Astrocyte (in vitro differentiated cells and primary cell): ENCODE data around the gene SCNN1A. TPM values are rescaled to one million over a fixed set of nuclear protein-coding genes. Genes with fewer than 3 reads are reported as not detected.

Experiments used
- DNase-seq: peaks from one replicate; pipeline ENCODE4 v3.0.0-alpha.2; 2010; ENCODE audit warnings: low read depth
- FAIRE-seq: peaks from 2 replicates; lab custom pipeline; 2011; peaks lifted over from hg19 to GRCh38; lab: Jason Lieb, UNC
- H2AFZ ChIP-seq: 2 replicates; pipeline ENCODE4 v1.6.0; 2012; ENCODE audit warnings: low read depth, low read length, inconsistent platforms
- H3K27ac ChIP-seq: 2 replicates; pipeline ENCODE4 v1.5.1; 2011; ENCODE audit warnings: low read depth, low read length, inconsistent platforms
- H3K27me3 ChIP-seq: 2 replicates; pipeline ENCODE4 v1.6.0; 2011; ENCODE audit warnings: low read length, inconsistent platforms; ENCODE audit not compliant: insufficient read depth
- H3K36me3 ChIP-seq: 2 replicates; pipeline ENCODE4 v1.5.1; 2011; ENCODE audit warnings: low read length, inconsistent platforms; ENCODE audit not compliant: insufficient read depth
- H3K4me1 ChIP-seq: 2 replicates; pipeline ENCODE4 v1.5.1; 2011; ENCODE audit warnings: low read length, inconsistent platforms; ENCODE audit not compliant: insufficient read depth
- H3K4me2 ChIP-seq: 2 replicates; pipeline ENCODE4 v1.6.0; 2012; ENCODE audit warnings: low read length, inconsistent platforms
- H3K4me3 ChIP-seq: 2 replicates; pipeline ENCODE4 v1.5.1; 2011; ENCODE audit warnings: low read depth, mild to moderate bottlenecking, low read length, inconsistent platforms; ENCODE audit not compliant: insufficient read depth
- H3K79me2 ChIP-seq: 2 replicates; pipeline ENCODE4 v1.6.0; 2012; ENCODE audit warnings: mild to moderate bottlenecking, low read length, inconsistent platforms; ENCODE audit not compliant: insufficient read depth
- H3K9ac ChIP-seq: 2 replicates; pipeline ENCODE4 v1.6.0; 2012; ENCODE audit warnings: mild to moderate bottlenecking, low read length, inconsistent platforms
- H3K9me3 ChIP-seq: 2 replicates; pipeline ENCODE4 v1.5.1; 2012; ENCODE audit warnings: low read depth, mild to moderate bottlenecking, low read length, inconsistent platforms; ENCODE audit not compliant: insufficient read depth
- H4K20me1 ChIP-seq: 2 replicates; pipeline ENCODE4 v1.6.0; 2012; ENCODE audit warnings: low read length, inconsistent platforms; ENCODE audit not compliant: insufficient read depth
- H3K27ac Mint-ChIP-seq: one replicate; pipeline ENCODE4 v1.8.0; 2021; ENCODE audit warnings: mild to moderate bottlenecking, mixed read lengths; ENCODE audit not compliant: unreplicated experiment
- H3K27me3 Mint-ChIP-seq: one replicate; pipeline ENCODE4 v1.8.0; 2021; ENCODE audit warnings: low read depth, mixed read lengths; ENCODE audit not compliant: unreplicated experiment
- H3K36me3 Mint-ChIP-seq: one replicate; pipeline ENCODE4 v1.8.0; 2021; ENCODE audit warnings: low read depth, mixed read lengths; ENCODE audit not compliant: unreplicated experiment
- H3K4me1 Mint-ChIP-seq: one replicate; pipeline ENCODE4 v1.8.0; 2021; ENCODE audit warnings: low read depth, mixed read lengths; ENCODE audit not compliant: unreplicated experiment
- H3K4me3 Mint-ChIP-seq: one replicate; pipeline ENCODE4 v1.8.0; 2021; ENCODE audit warnings: mild to moderate bottlenecking, moderate library complexity, mixed read lengths; ENCODE audit not compliant: unreplicated experiment
- H3K9me3 Mint-ChIP-seq: one replicate; pipeline ENCODE4 v1.8.0; 2021; ENCODE audit warnings: mild to moderate bottlenecking, mixed read lengths; ENCODE audit not compliant: unreplicated experiment
- CTCF ChIP-seq: IDR thresholded peaks from 2 replicates; pipeline ENCODE4 v1.5.1; 2011; ENCODE audit warnings: low read depth, mild to moderate bottlenecking, inconsistent platforms, low read length, moderate library complexity; ENCODE audit not compliant: insufficient read depth
- EZH2 ChIP-seq: IDR thresholded peaks from 2 replicates; pipeline ENCODE4 v1.6.1; 2012; ENCODE audit warnings: mild to moderate bottlenecking, low read length, inconsistent platforms; ENCODE audit not compliant: insufficient read depth
- total RNA-seq: library from RNA; stranded (reverse); gene quantifications from 2 replicates; pipeline ENCODE4 v1.2.1, GENCODE V29; 2021

Gene SCNN1A
- total RNA-seq, 1 donor from 2014 or later, result 1.3 TPM

- H3K4me1 Mint-ChIP-seq, result peaks cover 2% of the 10 kb centered on the region
- Histone ChIP-seq H3K4me2 (no peak overlapping the region), H3K27me3 (no peaks in the 10 kb centered on the region), H2AFZ (no peak overlapping the region), H3K27ac (no peak overlapping the region), H3K79me2 (no peaks in the 10 kb centered on the region), H4K20me1 (no peaks in the 10 kb centered on the region), H3K4me3 (no peak overlapping the region), H3K9ac (no peak overlapping the region), H3K4me1 (no peaks in the 10 kb centered on the region), H3K9me3 (no peaks in the 10 kb centered on the region), H3K36me3 (no peaks in the 10 kb centered on the region)
- DNase-seq, result peak; percentile 75
- no peaks in the 10 kb centered on the region for H3K36me3 Mint-ChIP-seq
- TF ChIP-seq CTCF (peak; percentile 77), EZH2 (no peak)
- H3K4me3 Mint-ChIP-seq, result no peak overlapping the region
- H3K9me3 Mint-ChIP-seq, result no peaks in the 10 kb centered on the region
- H3K27ac Mint-ChIP-seq, result no peak overlapping the region
- FAIRE-seq, result no peak
- peaks cover 3% of the 10 kb centered on the region for H3K27me3 Mint-ChIP-seq
Measured at GRCh38 chr12:6423267-6424007, 48.1 kb upstream of the SCNN1A start.

- no peak for DNase-seq
- Histone ChIP-seq H3K79me2 (no peaks in the 10 kb centered on the region), H2AFZ (no peak overlapping the region), H3K9me3 (no peaks in the 10 kb centered on the region), H3K27ac (no peak overlapping the region), H3K4me3 (no peak overlapping the region), H3K36me3 (no peaks in the 10 kb centered on the region), H3K9ac (no peak overlapping the region), H3K4me1 (no peaks in the 10 kb centered on the region), H3K27me3 (no peaks in the 10 kb centered on the region), H3K4me2 (no peak overlapping the region), H4K20me1 (no peaks in the 10 kb centered on the region)
- no peak for FAIRE-seq
- Mint-ChIP-seq H3K9me3 (peaks cover 3% of the 10 kb centered on the region), H3K36me3 (no peaks in the 10 kb centered on the region), H3K4me1 (no peaks in the 10 kb centered on the region), H3K4me3 (no peak overlapping the region), H3K27ac (no peak overlapping the region), H3K27me3 (peaks cover 4% of the 10 kb centered on the region)
- TF ChIP-seq CTCF (no peak), EZH2 (no peak)
Measured at GRCh38 chr12:6420364-6420763, 45.0 kb upstream of the SCNN1A start.

GRCh38 chr12:6418796-6419195, 43.4 kb upstream of the SCNN1A start:
- H3K27me3 ChIP-seq, result no peaks in the 10 kb centered on the region
- FAIRE-seq (no peak), DNase-seq (no peak)
- H4K20me1 ChIP-seq, result no peaks in the 10 kb centered on the region
- no peak overlapping the region for H3K27ac ChIP-seq
- H3K36me3 ChIP-seq, result no peaks in the 10 kb centered on the region
- H3K9ac ChIP-seq, result no peak overlapping the region
- peaks cover 3% of the 10 kb centered on the region for H3K9me3 Mint-ChIP-seq
- H3K27ac Mint-ChIP-seq, result no peak overlapping the region
- no peak overlapping the region for H2AFZ ChIP-seq
- H3K79me2 ChIP-seq, result no peaks in the 10 kb centered on the region
- H3K36me3 Mint-ChIP-seq, result no peaks in the 10 kb centered on the region
- H3K4me3 Mint-ChIP-seq, result peak overlapping the region; percentile 56
- H3K4me2 ChIP-seq, result no peak overlapping the region
- H3K9me3 ChIP-seq, result no peaks in the 10 kb centered on the region
- peaks cover 6% of the 10 kb centered on the region for H3K27me3 Mint-ChIP-seq
- H3K4me1 ChIP-seq, result no peaks in the 10 kb centered on the region
- no peak overlapping the region for H3K4me3 ChIP-seq
- H3K4me1 Mint-ChIP-seq, result no peaks in the 10 kb centered on the region
- TF ChIP-seq CTCF, result no peak
- no peak for TF ChIP-seq EZH2
